Glutamatergic neuron (in vitro differentiated cells): Measurements from ENCODE around the gene HGF. TPM values are rescaled to one million over a fixed set of nuclear protein-coding genes. Genes with fewer than 3 reads are reported as not detected.

Experiments used
- DNase-seq: peaks from one replicate; pipeline ENCODE4 v3.0.0; 2022
- H3K27ac Mint-ChIP-seq: one replicate; pipeline ENCODE4 v1.8.0; 2020; ENCODE audit warnings: mild to moderate bottlenecking, mixed read lengths, inconsistent platforms; ENCODE audit not compliant: unreplicated experiment
- H3K27me3 Mint-ChIP-seq: one replicate; pipeline ENCODE4 v1.8.0; 2020; ENCODE audit warnings: mild to moderate bottlenecking, moderate library complexity, mixed read lengths, inconsistent platforms; ENCODE audit not compliant: unreplicated experiment
- H3K36me3 Mint-ChIP-seq: one replicate; pipeline ENCODE4 v1.8.0; 2020; ENCODE audit warnings: mild to moderate bottlenecking, mixed read lengths, inconsistent platforms; ENCODE audit not compliant: unreplicated experiment
- H3K4me1 Mint-ChIP-seq: one replicate; pipeline ENCODE4 v1.8.0; 2020; ENCODE audit warnings: mild to moderate bottlenecking, low read depth, mixed read lengths, inconsistent platforms; ENCODE audit not compliant: unreplicated experiment
- H3K4me3 Mint-ChIP-seq: one replicate; pipeline ENCODE4 v1.8.0; 2020; ENCODE audit warnings: mild to moderate bottlenecking, mixed read lengths, inconsistent platforms; ENCODE audit not compliant: unreplicated experiment
- H3K9me3 Mint-ChIP-seq: one replicate; pipeline ENCODE4 v1.8.0; 2020; ENCODE audit warnings: mild to moderate bottlenecking, moderate library complexity, mixed read lengths, inconsistent platforms; ENCODE audit not compliant: unreplicated experiment
- CTCF ChIP-seq: fragments of 200-600 bp; sonication (generic); IDR thresholded peaks from one replicate; pipeline ENCODE4 v1.5.0; 2021; ENCODE audit not compliant: partially characterized antibody, unreplicated experiment
- total RNA-seq: library from RNA; stranded (reverse); fragmentation: NEBNext Ultra II Directional; extraction: Animal tissue kit (Norgen Biotek cat#: 25700); gene quantifications from one replicate; pipeline ENCODE4 v1.2.1, GENCODE V29; 2021; ENCODE audit not compliant: unreplicated experiment

HGF gene
- total RNA-seq, 1 donor from 2014 or later = not detected

DNA sequence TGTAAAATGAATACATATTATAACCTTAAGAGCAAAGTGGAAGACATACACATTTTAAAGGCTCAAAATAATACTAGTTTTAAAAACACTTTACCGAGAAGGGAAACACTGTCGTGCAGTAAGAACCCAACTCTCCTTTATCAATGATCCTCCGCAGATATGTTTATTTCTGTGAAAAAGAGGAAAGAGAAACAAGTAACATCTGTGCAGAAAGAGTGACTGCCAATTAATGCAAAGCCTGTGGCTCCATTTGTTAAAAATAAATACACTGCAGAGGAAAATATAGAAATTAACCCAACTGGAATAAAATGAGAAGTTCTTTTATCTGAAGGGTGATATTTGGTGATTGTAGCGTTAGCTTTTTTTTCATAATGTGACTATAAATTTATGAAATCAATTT is 62.7 kb downstream of the HGF start:
- Mint-ChIP-seq H3K4me1 (peaks cover 6% of the 10 kb centered on the region), H3K9me3 (no peaks in the 10 kb centered on the region), H3K4me3 (no peak overlapping the region), H3K27me3 (no peaks in the 10 kb centered on the region), H3K36me3 (no peaks in the 10 kb centered on the region), H3K27ac (no peak overlapping the region)
- DNase-seq = no peak
- TF ChIP-seq CTCF = no peak

- H3K36me3 Mint-ChIP-seq = no peaks in the 10 kb centered on the region
- no peak overlapping the region for H3K27ac Mint-ChIP-seq
- no peaks in the 10 kb centered on the region for H3K9me3 Mint-ChIP-seq
- DNase-seq = no peak
- peaks cover 6% of the 10 kb centered on the region for H3K4me1 Mint-ChIP-seq
- no peak for TF ChIP-seq CTCF
- H3K4me3 Mint-ChIP-seq = no peak overlapping the region
- no peaks in the 10 kb centered on the region for H3K27me3 Mint-ChIP-seq
Measured at GRCh38 chr7:81705206-81705605, 64.6 kb downstream of the HGF start.

GRCh38 chr7:81704595-81704994 is 65.3 kb downstream of the HGF start:
- Mint-ChIP-seq H3K36me3 (no peaks in the 10 kb centered on the region), H3K27ac (no peak overlapping the region), H3K9me3 (no peaks in the 10 kb centered on the region), H3K4me1 (peaks cover 6% of the 10 kb centered on the region), H3K27me3 (no peaks in the 10 kb centered on the region), H3K4me3 (no peak overlapping the region)
- no peak for TF ChIP-seq CTCF
- DNase-seq = no peak

GRCh38 chr7:81698965-81699364 is 70.9 kb downstream of the HGF start:
- H3K4me3 Mint-ChIP-seq = no peak overlapping the region
- no peaks in the 10 kb centered on the region for H3K9me3 Mint-ChIP-seq
- no peak overlapping the region for H3K27ac Mint-ChIP-seq
- no peak for TF ChIP-seq CTCF
- H3K36me3 Mint-ChIP-seq = no peaks in the 10 kb centered on the region
- no peak for DNase-seq
- H3K27me3 Mint-ChIP-seq = no peaks in the 10 kb centered on the region
- no peaks in the 10 kb centered on the region for H3K4me1 Mint-ChIP-seq

DNA sequence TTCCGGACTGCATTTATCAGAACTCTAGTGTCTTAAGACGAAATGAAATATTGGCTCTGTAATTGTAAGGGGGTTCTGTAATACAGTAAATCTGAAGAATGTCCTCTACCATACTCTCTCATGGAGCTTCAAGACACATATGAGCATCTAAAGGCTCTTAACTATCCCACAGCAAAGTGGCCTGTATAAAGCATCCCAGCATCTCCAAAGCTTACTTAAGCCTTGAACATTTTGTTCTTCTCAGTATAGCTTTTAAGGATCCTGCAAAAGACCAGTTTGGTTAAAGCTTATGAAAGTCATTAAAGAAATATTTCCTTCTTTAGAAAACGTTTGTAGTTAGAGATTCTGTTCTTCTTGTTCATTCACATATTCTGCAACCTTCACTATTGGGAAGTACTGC is 75.1 kb downstream of the HGF start:
- no peaks in the 10 kb centered on the region for H3K9me3 Mint-ChIP-seq
- no peak overlapping the region for H3K4me3 Mint-ChIP-seq
- no peak overlapping the region for H3K27ac Mint-ChIP-seq
- peaks cover 2% of the 10 kb centered on the region for H3K4me1 Mint-ChIP-seq
- no peaks in the 10 kb centered on the region for H3K36me3 Mint-ChIP-seq
- TF ChIP-seq CTCF = no peak
- DNase-seq = no peak
- H3K27me3 Mint-ChIP-seq = peaks cover 1% of the 10 kb centered on the region
